HepG2 (cell line): ENCODE data around the gene EFNA3. TPM values are rescaled to one million over a fixed set of nuclear protein-coding genes. Genes with fewer than 3 reads are reported as not detected.

Experiments
- ARHGAP35 ChIP-seq: sonication (generic); formaldehyde crosslinking; IDR thresholded peaks from 2 replicates; pipeline ENCODE4 v1.9.0; 2022; ENCODE audit warnings: mild to moderate bottlenecking, inconsistent platforms, moderate library complexity, missing genetic modification reagents, borderline replicate concordance
- ARID2 ChIP-seq: sonication (generic); formaldehyde crosslinking; IDR thresholded peaks from 2 replicates; pipeline ENCODE4 v1.8.1; 2022; ENCODE audit warnings: mild to moderate bottlenecking, missing genetic modification reagents, borderline replicate concordance
- CHCHD3 ChIP-seq: sonication (generic); formaldehyde crosslinking; IDR thresholded peaks from 2 replicates; pipeline ENCODE4 v1.8.0; 2022; ENCODE audit warnings: mild to moderate bottlenecking, missing genetic modification reagents, moderate library complexity
- GABPB1 ChIP-seq: IDR thresholded peaks from 2 replicates; pipeline ENCODE4 v1.6.1; 2016; ENCODE audit warnings: mild to moderate bottlenecking, missing genetic modification reagents, moderate library complexity, missing compliant biosample characterization
- GTF2F1 ChIP-seq: fragments of 150-350 bp; IDR thresholded peaks from 2 replicates; pipeline ENCODE4 v1.6.1; 2014; ENCODE audit warnings: low read length
- NAIF1 ChIP-seq: sonication (generic); formaldehyde crosslinking; IDR thresholded peaks from 2 replicates; pipeline ENCODE4 v1.5.0; 2020; ENCODE audit warnings: mild to moderate bottlenecking, missing genetic modification reagents, borderline replicate concordance
- NR3C1 ChIP-seq: sonication (generic); formaldehyde crosslinking; IDR thresholded peaks from 2 replicates; pipeline ENCODE4 v1.4.0; 2020; ENCODE audit warnings: missing genetic modification reagents
- POLR2AphosphoS2 ChIP-seq: IDR thresholded peaks from 2 replicates; pipeline ENCODE4 v1.6.1; 2011; ENCODE audit warnings: low read depth, low read length, improper control_type of control experiment
- SKI ChIP-seq: fragments of 450-650 bp; IDR thresholded peaks from one replicate; pipeline ENCODE4 v1.6.1; 2018; ENCODE audit warnings: mild to moderate bottlenecking; ENCODE audit not compliant: partially characterized antibody
- ZKSCAN5 ChIP-seq: sonication (generic); formaldehyde crosslinking; IDR thresholded peaks from 2 replicates; pipeline ENCODE4 v1.5.1; 2020; ENCODE audit warnings: mild to moderate bottlenecking, missing genetic modification reagents
- ZNF12 ChIP-seq: sonication (generic); formaldehyde crosslinking; IDR thresholded peaks from 2 replicates; pipeline ENCODE4 v1.5.0; 2020; ENCODE audit warnings: missing genetic modification reagents
- ZNF430 ChIP-seq: sonication (generic); formaldehyde crosslinking; IDR thresholded peaks from 2 replicates; pipeline ENCODE4 v1.9.0; 2021; ENCODE audit warnings: mild to moderate bottlenecking, missing genetic modification reagents
- ZNF556 ChIP-seq: sonication (generic); formaldehyde crosslinking; IDR thresholded peaks from 2 replicates; pipeline ENCODE4 v1.4.0; 2020; ENCODE audit warnings: mild to moderate bottlenecking, missing genetic modification reagents, borderline replicate concordance
- ZNF670 ChIP-seq: sonication (generic); formaldehyde crosslinking; IDR thresholded peaks from 2 replicates; pipeline ENCODE4 v1.8.0; 2022; ENCODE audit warnings: mild to moderate bottlenecking, missing genetic modification reagents, borderline replicate concordance
- ZNF839 ChIP-seq: sonication (generic); formaldehyde crosslinking; IDR thresholded peaks from 2 replicates; pipeline ENCODE4 v1.4.0; 2020; ENCODE audit warnings: missing genetic modification reagents, mild to moderate bottlenecking, borderline replicate concordance
- polyA plus RNA-seq, 8 experiments: library from polyadenylated mRNA; depleted of rRNA in 3 of 8; stranded (reverse) in 7 of 8; unstranded in 1 of 8; fragments of >200 nt; fragmentation: Illumina TruSeq in 4 of 8; extraction: Trizol in 4 of 8; gene quantifications; 2 replicates each; pipeline versions ENCODE4 v1.2.1 to v1.2.3, GENCODE V29; 2011 to 2016; ENCODE audit warnings: low read depth in 4 of 8, missing spikeins in 1 of 8, mixed read lengths in 1 of 8; ENCODE audit not compliant: insufficient read depth in 1 of 8
- total RNA-seq, 5 experiments: library from RNA; depleted of rRNA; stranded (reverse); fragments of >200 nt; fragmentation: Illumina TruSeq; extraction: Trizol; gene quantifications; 2 replicates each; pipeline ENCODE4 v1.2.3, GENCODE V29; 2016; ENCODE audit warnings: low read depth in 1 of 5
- TF ChIP-seq, protein P1 (sequence below): conservative IDR thresholded peaks from 2 replicates; pipeline ENCODE4 v1.6.1; 2018; ENCODE audit warnings: missing genetic modification reagents
- TF ChIP-seq, protein P2 (sequence below): sonication (generic); formaldehyde crosslinking; IDR thresholded peaks from 2 replicates; pipeline ENCODE4 v1.5.0; 2020; ENCODE audit warnings: mild to moderate bottlenecking, missing genetic modification reagents
- TF ChIP-seq, protein P3 (sequence below): sonication (generic); formaldehyde crosslinking; IDR thresholded peaks from 2 replicates; pipeline ENCODE4 v1.5.0; 2020; ENCODE audit warnings: missing genetic modification reagents, mild to moderate bottlenecking, borderline replicate concordance
- TF ChIP-seq, protein P4 (sequence below): sonication (generic); formaldehyde crosslinking; IDR thresholded peaks from 2 replicates; pipeline ENCODE4 v1.8.1; 2023; ENCODE audit warnings: mild to moderate bottlenecking, missing genetic modification reagents, borderline replicate concordance
- TF ChIP-seq, protein P5 (sequence below): sonication (generic); formaldehyde crosslinking; IDR thresholded peaks from 2 replicates; pipeline ENCODE4 v1.4.0; 2020; ENCODE audit warnings: low read depth, mild to moderate bottlenecking, missing genetic modification reagents
- TF ChIP-seq, protein P6 (sequence below): sonication (generic); formaldehyde crosslinking; IDR thresholded peaks from 2 replicates; pipeline ENCODE4 v1.4.0; 2020; ENCODE audit warnings: mild to moderate bottlenecking, missing genetic modification reagents
- TF ChIP-seq, protein P7 (sequence below): sonication (generic); formaldehyde crosslinking; IDR thresholded peaks from 2 replicates; pipeline ENCODE4 v1.8.1; 2023; ENCODE audit warnings: mild to moderate bottlenecking, missing genetic modification reagents

EFNA3 gene
- total and polyA plus RNA-seq, 2 of the 13 experiments (the other 11 are each of a cell fraction or from before 2014, with no cell fraction given), result 1.0 to 5.7 TPM

DNA sequence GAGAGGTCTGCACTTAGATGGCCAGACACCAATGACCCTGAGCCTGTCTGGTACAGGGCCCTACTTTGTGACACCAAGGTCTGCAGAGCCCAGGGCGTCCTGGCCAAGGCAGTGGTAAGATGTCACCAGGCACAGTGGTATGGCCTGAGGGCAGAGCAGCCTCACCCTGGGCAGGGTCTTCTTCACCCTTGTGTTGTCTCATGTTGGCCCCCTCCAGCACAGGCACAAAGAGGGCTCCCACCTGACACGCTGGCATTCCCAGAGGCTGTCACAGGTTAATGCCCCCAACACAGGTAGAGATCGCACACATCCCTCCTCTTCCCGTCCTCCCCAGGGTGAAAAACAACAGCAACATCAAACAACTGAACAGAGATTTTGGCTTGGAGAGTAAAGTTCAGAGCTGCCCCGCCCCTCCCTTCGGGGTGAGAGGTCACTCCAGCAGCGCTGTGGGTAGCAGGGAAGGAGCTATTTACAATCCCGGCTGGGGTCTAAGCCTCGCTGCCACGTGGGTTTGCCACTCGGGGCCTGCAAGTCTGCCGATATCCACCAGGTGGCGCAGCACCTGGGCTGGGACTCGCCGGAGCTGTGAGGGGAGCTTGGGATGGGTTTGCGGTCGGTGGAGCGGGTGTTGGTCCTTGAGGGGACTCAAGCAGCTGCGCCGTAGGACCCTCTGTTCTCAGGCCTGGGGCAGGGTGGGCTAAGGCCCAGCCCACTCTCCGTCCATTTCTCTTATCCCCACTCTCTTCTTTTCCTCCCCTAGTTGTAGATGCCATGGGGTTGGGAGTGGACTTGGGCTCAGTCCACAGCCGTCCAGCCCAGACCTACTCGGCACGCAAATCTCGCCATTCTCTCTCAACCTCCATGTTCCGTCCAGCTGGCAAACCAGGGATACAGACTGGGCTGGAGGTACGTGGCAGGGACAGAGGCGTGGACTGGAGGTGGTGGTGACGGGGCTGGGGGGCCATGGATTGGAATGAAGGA, 12.7 kb downstream of the EFNA3 start (continued):
- TF ChIP-seq, protein P1, sequence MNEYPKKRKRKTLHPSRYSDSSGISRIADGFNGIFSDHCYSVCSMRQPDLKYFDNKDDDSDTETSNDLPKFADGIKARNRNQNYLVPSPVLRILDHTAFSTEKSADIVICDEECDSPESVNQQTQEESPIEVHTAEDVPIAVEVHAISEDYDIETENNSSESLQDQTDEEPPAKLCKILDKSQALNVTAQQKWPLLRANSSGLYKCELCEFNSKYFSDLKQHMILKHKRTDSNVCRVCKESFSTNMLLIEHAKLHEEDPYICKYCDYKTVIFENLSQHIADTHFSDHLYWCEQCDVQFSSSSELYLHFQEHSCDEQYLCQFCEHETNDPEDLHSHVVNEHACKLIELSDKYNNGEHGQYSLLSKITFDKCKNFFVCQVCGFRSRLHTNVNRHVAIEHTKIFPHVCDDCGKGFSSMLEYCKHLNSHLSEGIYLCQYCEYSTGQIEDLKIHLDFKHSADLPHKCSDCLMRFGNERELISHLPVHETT, result 0 out of 2 replicates have a peak, but pooled peaks have one; percentile 24
- TF ChIP-seq NR3C1 (no peak), POLR2AphosphoS2 (no peak), NAIF1 (no peak), ZNF430 (CRISPR knock-in tag) (peak; percentile 92), ZNF670 (CRISPR knock-in tag) (0 out of 2 replicates have a peak, but pooled peaks have one; percentile 50), ARID2 (no peak), ZKSCAN5 (CRISPR knock-in tag) (no peak), ZNF839 (CRISPR knock-in tag) (no peak), ARHGAP35 (CRISPR knock-in tag) (peak; percentile 75; the same call in 1 of the 2 replicates), ZNF12 (CRISPR knock-in tag) (no peak; the same call in 1 of the 2 replicates), CHCHD3 (CRISPR knock-in tag) (no peak), ZNF556 (CRISPR knock-in tag) (no peak; the same call in 1 of the 2 replicates), GTF2F1 (no peak), GABPB1 (CRISPR knock-in tag) (peak; percentile 72), SKI (peak; percentile 24)
- TF ChIP-seq, protein P2, sequence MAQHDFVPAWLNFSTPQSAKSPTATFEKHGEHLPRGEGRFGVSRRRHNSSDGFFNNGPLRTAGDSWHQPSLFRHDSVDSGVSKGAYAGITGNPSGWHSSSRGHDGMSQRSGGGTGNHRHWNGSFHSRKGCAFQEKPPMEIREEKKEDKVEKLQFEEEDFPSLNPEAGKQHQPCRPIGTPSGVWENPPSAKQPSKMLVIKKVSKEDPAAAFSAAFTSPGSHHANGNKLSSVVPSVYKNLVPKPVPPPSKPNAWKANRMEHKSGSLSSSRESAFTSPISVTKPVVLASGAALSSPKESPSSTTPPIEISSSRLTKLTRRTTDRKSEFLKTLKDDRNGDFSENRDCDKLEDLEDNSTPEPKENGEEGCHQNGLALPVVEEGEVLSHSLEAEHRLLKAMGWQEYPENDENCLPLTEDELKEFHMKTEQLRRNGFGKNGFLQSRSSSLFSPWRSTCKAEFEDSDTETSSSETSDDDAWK, result no peak
- TF ChIP-seq, protein P3, sequence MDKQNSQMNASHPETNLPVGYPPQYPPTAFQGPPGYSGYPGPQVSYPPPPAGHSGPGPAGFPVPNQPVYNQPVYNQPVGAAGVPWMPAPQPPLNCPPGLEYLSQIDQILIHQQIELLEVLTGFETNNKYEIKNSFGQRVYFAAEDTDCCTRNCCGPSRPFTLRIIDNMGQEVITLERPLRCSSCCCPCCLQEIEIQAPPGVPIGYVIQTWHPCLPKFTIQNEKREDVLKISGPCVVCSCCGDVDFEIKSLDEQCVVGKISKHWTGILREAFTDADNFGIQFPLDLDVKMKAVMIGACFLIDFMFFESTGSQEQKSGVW (CRISPR knock-in tag), result no peak
- TF ChIP-seq, protein P4, sequence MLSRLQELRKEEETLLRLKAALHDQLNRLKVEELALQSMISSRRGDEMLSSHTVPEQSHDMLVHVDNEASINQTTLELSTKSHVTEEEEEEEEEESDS (CRISPR knock-in tag), result no peak
- TF ChIP-seq, protein P5, sequence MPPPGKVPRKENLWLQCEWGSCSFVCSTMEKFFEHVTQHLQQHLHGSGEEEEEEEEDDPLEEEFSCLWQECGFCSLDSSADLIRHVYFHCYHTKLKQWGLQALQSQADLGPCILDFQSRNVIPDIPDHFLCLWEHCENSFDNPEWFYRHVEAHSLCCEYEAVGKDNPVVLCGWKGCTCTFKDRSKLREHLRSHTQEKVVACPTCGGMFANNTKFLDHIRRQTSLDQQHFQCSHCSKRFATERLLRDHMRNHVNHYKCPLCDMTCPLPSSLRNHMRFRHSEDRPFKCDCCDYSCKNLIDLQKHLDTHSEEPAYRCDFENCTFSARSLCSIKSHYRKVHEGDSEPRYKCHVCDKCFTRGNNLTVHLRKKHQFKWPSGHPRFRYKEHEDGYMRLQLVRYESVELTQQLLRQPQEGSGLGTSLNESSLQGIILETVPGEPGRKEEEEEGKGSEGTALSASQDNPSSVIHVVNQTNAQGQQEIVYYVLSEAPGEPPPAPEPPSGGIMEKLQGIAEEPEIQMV (CRISPR knock-in tag), result no peak
- TF ChIP-seq, protein P6, sequence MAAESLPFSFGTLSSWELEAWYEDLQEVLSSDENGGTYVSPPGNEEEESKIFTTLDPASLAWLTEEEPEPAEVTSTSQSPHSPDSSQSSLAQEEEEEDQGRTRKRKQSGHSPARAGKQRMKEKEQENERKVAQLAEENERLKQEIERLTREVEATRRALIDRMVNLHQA (CRISPR knock-in tag), result no peak
- TF ChIP-seq, protein P7, sequence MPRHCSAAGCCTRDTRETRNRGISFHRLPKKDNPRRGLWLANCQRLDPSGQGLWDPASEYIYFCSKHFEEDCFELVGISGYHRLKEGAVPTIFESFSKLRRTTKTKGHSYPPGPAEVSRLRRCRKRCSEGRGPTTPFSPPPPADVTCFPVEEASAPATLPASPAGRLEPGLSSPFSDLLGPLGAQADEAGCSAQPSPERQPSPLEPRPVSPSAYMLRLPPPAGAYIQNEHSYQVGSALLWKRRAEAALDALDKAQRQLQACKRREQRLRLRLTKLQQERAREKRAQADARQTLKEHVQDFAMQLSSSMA (CRISPR knock-in tag), result no peak
